T-helper 2 cell treated with Interferon-gamma antibody and Interleukin-4, amounts not matched to agents 100 ng/mL and 5 ng/mL, for 36 hours (primary cell): Measurements from ENCODE around the gene NFATC3. TPM values are rescaled to one million over a fixed set of nuclear protein-coding genes. Genes with fewer than 3 reads are reported as not detected.

ENCODE experiments used
- intact Hi-C: fragments of 100-400 bp; cut with micrococcal nuclease; formaldehyde crosslinking; loops from one replicate; pipeline ENCODE4 v1.15.1; 2023
- total RNA-seq: library from RNA; stranded (reverse); gene quantifications from 2 replicates; pipeline ENCODE4 v1.2.3, GENCODE V29; 2022

Gene NFATC3
- total RNA-seq: 203 and 205 TPM in 2 replicates

DNA sequence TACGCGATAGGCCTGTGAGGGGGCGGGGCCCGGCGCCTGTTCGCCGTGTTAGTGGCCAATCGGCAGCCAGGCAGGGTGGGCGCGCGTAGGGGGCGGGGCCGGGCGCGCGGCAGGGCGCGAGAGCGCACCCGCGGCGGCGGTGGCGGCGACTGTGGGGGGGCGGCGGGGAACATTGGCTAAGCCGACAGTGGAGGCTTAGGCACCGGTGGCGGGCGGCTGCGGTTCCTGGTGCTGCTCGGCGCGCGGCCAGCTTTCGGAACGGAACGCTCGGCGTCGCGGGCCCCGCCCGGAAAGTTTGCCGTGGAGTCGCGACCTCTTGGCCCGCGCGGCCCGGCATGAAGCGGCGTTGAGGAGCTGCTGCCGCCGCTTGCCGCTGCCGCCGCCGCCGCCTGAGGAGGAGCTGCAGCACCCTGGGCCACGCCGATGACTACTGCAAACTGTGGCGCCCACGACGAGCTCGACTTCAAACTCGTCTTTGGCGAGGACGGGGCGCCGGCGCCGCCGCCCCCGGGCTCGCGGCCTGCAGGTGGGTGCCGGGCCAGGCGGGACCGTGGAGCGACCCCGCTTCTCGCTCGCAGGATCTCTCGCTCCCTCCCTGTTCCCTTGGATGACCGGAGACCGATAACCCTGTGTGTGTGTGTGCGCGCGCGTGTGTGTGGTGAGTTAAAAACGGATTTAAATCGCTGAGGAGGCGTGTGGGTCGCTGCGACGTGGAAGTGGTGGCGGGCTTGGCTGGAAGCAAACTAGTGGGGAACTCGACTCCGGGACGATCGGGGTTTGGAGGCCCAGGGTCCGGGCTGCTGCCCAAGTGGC is at the start of gene NFATC3:
Gene NFATC3 (plus strand): TSS at position 112 of the 813 bp plus-strand sequence. CDS start 312 bp downstream, at position 424.
- intact Hi-C loops: loop anchor here (1.0 to 5.0 kb wide), 6 partner anchors 15 to 581 kb away; partner anchors contain the start of genes CTCF, PRMT7 and SLC7A6OS

DNA sequence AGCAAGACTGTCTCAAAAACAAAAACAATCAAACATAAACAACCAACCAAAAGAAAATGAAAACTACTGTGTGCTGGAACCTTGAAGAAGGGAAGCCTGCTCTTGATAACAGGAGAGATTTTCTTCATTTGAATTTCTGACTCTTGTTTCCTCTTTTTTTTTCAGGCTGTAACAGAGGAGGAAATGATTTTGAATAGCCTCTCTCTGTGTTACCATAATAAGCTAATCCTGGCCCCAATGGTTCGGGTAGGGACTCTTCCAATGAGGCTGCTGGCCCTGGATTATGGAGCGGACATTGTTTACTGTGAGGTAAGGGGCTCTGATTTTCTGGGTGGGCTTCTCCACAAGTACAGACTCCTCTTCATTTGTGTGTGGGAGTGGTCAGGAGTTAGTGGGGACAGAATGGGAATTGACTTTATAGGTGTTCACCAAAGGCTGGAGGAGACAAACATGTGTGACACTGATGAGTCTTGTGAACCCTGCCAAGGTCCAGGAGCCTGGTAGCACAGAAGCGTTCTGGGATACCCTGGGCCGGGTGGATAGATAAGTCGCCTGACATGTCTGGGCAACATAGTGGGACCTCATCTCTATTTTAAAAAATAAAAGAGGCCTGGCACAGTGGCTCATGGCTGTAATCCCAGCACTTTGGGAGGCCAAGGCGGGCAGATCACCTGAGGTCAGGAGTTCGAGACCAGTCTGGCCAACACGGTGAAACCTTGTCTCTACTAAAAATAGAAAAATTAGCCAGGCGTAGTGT is 47.2 kb upstream of the NFATC3 start:
- intact Hi-C loops: no loop called here

DNA sequence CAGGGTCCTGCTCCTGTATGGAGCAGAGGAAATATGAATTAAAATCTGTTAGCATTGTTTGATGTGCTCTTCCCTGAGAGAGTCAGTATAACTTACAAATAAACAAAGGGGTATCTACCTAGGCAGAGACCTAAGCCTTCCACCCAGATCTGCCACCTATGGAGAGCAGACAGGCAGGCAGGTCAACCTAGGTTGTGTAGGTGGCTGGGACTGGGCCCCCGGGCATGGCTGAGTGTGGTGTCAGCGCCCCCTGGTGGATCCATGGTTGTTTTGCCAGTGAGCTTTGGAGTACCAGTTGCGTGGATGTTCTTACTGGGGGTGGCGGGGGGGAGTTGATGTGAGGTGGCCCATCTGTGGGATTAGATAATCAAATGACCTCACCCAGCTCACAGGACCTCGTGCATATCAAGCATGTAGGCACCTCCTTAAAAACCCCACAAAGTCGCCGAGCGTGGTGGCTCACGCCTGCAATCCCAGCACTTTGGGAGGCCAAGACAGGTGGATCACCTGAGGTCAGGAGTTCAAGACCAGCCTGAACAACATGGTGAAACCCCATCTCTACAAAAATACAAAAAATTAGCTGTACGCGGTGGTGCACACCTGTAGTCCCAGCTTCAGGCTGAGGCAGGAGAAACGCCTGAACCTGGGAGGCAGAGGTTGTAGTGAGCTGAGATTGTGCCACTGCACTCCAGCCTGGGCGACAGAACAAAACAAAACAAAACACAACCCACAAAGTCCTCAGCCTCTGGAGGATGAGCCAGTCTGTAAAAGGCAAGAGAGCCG is 44.5 kb upstream of the NFATC3 start:
- intact Hi-C loops: loop anchor here (1.0 kb wide), 4 partner anchors 47 to 224 kb away; partner anchors contain the start of gene PSMB10

DNA sequence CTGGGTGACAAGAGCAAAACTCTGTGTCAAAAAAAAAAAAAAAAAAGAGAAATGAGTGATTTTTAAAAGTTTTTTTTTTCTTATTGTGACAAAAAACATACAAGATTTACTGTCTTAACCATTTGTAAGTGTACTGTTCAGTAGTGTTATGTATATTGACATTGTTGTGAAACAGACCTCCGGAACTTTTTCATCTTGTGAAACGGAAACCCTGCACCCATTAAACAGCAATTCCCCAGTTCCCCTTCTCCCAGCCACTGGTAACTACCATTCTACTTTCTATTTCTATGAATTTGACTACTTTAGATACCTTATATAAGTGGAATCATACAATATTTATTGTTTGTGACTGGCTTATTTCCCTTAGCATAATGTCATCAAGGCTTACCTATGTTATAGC is 43.4 kb upstream of the NFATC3 start:
- intact Hi-C loops: no loop called here

DNA sequence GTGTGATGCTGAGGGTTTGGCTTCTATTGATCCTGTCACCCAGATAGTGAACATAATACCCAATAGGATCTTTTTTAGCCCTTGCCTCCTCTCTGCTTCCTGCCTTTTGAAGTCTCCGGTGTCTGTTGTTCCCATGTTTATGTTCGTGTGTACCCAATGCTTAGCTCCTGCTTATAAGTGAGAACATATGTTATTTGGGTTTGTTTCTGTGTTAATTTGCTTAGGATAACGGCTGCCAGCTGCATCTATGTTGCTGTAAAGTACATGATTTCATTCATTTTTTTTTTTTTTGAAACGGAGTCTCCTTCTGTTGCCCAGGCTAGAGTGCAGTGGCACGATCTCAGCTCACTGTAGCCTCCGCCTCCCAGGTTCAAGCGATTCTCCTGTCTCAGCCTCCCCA is 39.1 kb upstream of the NFATC3 start:
- intact Hi-C loops: no loop called here

DNA sequence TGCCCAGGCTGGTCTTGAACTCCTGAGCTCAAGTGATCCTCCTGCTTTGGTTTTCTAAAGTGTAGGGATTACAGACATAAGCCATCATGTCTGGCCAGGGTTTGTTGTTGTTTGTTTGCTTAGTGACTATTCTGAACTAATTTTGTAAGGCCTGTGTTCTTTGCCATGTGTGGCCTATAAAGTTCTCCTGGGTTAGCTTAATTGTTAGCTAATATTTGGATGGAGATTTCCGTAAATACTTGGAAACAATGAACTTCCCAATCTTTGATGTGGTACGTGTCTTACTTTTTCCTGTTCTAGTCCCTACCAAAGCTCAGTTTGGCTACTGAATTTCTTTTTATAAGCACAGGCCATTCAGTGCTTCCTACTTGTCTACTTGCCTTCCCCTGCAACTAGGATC is 37.2 kb upstream of the NFATC3 start:
- intact Hi-C loops: no loop called here

DNA sequence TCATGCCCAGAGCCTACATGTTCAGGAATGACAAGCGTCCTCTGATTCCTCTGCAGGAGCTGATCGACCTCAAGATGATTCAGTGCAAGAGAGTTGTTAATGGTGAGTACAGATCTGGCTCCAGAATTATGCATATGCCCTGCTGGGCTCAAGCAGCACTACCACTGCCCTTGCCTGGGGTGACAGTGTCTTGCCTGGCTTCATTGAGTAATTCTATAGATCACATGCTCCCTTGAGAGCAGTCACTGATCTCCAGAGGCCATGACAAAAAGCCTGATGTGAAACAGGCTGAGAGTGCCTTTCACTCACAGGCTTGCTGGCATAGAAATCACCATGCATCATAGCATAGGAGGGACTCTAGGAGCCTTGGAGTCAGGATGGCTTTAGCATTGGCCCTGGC is 35.7 kb upstream of the NFATC3 start:
- intact Hi-C loops: no loop called here

DNA sequence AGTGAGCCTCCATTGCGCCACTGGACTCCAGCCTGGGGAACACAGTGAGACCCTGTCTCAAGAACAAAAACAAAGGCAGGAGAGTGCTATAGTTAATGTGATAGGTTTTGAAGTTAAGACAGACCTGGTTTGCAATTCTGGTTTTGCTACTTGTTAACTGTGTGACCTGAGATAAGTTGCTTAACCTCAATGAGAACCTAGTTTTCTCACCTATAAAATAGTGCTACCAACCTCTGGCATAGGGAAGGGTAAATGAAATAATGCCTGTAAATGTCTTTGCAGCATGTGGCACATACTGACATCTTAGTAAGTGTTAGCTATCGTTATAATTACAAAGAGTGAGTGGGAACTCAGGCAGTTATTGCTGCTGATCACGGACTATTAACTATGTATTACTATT is 29.8 kb upstream of the NFATC3 start:
- intact Hi-C loops: no loop called here

DNA sequence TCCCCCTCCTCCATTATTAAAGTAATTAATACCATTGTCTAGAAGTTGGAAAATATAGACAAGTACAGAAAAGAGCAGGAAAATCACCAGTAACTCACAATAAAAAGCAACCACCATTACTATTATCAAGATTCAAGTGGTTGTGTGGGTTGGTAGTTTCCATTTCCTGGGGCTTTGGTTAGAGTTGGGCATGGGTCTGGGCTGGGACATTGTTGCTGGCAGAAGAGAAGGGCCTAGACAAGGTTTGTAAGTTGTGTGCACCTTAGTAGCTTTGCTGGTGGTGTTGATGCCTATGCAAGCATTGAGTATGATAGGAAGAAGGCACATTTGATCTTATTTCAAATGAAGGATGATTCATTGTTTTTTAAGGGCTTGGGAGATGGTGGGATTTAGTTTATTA is 25.4 kb upstream of the NFATC3 start:
- intact Hi-C loops: no loop called here

DNA sequence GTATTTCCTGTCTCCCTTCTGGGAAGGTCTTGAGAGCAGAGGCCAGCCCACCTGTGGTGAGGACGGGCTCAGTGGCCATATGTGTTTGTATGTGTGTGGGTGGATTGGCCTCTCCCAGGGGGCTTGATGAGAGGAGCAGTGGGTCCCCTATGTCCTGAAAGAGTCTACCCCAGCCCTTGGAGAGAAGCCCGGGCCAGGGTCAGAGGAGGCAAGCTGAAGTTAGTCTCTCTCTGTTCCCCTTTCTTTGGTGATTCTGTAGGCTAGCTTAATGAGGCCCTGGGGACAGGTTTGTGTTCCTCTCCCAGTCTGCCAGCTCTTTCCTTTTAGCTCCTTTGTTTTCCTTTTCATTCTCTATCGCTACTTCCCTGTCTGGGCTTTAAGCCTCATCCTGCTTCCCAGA is 23.8 kb upstream of the NFATC3 start:
- intact Hi-C loops: no loop called here

DNA sequence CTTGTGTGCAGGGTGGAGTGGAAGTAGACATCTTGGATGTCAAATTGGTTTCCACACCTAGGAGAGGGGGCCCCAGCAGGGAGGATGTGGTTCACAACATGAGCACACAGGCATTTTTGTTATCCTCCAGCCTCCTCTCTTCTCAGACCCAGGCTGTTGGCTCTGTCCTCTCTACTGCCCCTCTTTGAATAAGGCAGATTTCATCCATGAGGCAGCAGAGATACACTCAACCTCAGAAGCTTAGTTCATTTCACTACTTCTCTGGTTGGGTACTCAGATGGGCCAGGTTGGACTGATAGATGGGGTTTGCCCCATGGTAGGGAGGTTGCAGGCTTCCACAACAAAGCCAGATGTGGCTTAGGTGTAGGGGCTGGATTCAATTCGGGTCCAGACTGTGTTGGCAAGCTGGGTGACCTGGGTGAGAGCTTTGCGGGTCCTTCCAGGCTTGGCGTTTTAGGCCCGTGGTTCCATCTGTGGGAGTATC is 22.2 kb upstream of the NFATC3 start:
- intact Hi-C loops: no loop called here

DNA sequence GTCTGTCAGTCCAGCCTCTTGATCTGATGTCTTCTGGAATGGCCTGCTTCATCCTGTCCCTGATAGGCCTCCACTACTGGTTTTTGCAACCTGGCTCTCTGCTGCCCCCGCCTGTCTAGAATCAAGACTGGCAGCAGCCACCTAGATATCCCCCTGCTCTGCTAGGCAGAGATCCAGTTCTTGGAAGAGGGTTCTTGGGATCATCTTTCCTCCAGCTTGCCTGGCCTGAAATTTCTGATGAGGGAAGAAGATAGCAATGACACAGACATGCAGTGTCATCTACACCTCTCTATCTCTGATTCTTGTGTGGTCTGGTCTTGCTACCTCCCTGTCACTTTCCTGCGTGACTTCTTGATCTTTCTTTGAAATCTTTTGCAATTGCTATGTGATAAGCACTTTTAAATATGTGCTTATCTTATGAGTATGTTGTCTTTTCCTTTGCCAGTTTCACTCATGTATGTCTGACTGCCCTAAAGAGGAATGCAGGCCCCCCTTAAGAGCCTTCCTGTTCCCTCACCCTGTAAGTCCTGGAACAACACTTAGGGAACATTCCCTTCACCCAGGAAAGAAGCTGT is 20.3 kb upstream of the NFATC3 start:
- intact Hi-C loops: loop anchor here (1.0 to 2.0 kb wide), 3 partner anchors 14 to 129 kb away; partner anchors contain the start of gene PSMB10

DNA sequence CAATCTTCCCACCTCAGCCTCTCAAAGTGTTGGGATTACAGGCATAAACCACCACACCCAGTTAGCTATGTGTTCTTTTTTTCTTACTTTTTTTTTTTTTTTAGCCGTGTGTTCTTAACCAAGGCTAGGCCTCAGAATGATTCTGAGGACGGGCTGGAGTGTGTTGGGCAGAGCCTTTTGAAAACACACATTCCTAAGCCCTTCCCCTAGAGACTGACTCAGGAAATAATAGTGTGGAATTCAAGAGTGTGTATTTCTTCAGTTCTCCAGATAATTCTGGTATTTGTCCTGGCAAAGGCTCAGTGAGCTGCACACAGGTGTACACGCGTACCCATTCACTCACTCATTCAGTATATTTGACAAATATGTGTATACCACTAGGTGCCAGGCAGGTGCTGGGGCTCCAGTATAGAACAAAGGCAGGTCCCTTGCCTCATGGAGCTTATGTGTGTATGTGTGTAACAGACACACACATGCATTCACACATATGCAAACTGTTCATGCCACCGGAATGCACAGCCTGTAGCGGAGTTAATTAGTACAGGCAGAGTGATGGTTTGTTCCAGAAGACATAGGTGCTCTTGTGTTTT is 19.4 kb upstream of the NFATC3 start:
- intact Hi-C loops: loop anchor here (2.0 kb wide), 1 partner anchor 73 kb away; no protein-coding TSS in a partner anchor

DNA sequence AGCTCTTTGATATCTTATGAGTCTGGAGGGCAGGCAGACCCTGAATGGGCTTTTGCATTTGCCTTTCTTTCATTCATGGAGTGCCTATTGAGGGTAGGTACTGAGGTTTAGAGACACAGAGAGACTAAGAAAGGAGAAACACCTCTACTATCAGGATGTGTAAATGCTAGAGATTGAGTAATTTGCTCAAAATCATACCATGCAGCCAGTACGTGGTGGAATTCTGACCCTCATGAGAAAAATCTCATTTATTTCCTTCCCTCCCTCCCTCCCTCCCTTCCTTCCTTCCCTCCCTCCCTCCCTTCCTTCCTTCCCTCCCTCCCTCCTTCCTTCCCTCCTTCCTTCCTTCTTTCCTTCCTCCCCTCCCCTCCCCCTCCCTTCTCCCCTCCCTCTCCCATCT is 18.4 kb upstream of the NFATC3 start:
- intact Hi-C loops: no loop called here

DNA sequence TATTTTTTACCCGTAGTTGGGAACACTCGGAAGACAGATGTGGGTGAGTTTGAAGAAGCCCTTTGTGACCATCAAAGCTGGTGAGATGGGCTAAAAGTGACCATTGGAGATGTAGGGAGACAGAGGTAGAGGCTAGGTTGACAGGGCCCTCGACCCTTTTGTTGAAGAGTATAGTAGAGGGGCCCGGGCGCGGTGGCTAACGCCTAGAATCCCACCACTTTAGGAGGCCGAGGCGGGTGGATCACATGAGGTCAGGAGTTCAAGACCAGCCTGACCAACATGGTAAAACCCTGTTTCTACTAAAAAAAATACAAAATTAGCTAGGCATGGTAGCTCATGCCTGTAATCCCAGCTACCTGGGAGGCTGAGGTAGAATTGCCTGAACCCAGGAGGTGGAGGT is 16.2 kb upstream of the NFATC3 start:
- intact Hi-C loops: no loop called here

DNA sequence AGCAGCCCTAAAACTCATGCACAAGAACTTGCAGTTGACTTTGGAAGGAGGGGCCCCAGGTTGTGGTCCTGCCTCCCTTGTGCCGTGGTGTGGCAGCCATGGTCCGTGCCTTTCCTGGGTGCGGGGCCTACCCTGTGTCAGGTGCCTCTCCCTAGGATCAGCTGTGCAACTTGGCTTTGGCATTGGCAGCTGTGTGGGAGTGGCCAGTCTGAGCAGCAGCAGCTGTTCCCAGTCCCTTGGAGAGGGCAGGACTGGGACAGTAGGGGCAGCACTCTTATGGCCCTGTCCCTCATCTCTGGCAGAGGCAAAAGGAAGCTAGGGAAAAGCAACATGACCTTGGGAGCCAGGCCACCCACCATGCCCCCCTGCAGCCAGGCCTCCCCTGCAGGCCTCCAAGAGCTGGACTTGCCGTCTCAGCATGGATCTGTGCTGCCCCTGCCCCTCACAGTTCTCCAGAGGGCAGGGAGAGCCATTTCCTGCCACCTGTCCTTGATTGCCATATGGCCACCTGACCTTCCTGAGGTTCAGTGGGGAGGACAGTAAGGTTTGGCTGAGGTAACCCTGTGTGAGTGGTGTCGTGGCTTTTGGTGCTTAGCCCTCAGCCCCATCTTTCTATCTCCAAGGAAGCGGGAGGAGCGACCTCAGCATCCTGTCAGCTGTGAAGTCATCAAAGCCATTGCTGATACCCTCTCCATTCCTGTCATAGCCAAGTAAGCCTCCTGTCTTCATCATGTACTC is 15.5 kb upstream of the NFATC3 start:
- intact Hi-C loops: loop anchor here (2.0 kb wide), 1 partner anchor 15 kb away; the partner anchor contains the start of gene NFATC3

DNA sequence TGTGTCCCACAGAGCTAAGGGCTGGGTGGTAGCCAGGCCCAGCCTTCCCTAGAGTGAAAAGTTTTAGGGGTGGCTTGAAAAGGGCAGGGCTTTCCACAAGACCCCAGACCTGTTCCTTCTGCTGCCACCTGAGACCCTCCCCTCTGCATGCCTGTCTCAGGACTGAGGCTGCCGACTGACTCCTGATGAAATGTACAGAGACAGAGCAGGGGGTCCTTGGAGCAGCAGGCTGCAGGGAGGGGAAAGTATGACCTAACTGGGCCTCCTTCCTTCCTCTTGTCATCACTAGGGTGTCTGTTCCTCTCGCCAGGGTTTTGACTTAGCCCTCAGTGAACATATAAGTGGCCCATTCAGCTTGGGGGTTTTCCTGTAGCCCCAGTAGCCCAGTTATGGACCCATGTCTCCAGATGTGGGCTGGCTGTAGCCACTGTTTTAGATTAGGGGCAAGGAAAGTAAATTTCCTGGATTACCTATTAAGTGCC is 14.9 kb upstream of the NFATC3 start:
- intact Hi-C loops: loop anchor here (2.0 kb wide), 1 partner anchor 15 kb away; the partner anchor contains the start of gene NFATC3

DNA sequence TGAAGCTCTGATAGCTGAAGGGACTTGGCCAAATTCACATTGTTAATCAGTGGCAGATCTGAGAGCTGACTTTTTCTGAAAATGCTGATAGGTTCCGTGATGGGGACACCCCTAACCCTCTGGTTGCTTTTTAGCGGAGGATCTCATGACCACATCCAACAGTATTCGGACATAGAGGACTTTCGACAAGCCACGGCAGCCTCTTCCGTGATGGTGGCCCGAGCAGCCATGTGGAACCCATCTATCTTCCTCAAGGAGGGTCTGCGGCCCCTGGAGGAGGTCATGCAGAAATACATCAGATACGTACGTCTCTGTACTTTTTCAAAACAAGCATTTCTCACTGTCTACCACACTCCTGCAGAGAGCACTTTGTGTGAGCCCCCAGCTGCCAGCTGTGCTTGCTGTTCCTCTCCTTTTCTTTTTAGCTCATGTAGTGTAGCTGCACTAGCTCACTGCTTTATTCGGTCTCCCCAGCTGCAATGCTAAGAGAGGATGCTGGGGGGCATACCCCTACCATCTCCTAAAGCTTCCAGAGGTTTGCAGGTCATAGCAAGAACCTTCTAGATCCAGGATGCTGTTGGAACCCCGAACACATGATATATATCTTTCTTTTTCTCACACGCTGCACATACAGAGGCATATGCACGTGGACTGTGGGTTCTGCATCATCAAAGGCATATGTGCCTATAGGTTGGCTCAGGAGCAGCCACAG is 14.2 kb upstream of the NFATC3 start:
- intact Hi-C loops: loop anchor here (2.0 kb wide), 1 partner anchor 14 kb away; the partner anchor contains the start of gene NFATC3

DNA sequence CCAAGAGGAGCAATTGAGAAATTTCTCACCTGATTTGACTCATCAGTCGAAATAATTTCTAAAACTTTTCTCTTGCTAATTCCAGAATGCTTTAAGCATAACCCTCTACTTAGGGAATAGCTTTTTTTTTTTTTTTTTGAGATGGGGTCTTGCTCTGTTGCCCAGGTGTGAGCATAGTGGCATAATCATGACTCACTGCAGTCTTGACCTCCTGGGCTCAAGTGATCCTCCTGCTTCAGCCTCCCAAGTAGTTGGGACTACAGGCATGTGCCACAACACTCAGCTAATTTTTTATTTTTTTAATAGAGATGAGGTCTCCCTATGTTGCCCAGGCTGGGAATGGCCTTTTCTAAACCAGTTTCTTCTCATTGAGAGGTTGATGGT is 13.7 kb upstream of the NFATC3 start:
- intact Hi-C loops: loop anchor here (2.0 kb wide), 1 partner anchor 13 kb away; the partner anchor contains the start of gene NFATC3
